ENCODE measurements around the gene ATP5ME.
"Not testable (repeated sequence)": the region's sequence is repeated elsewhere in the genome, so short reads cannot be mapped to it uniquely, and the experiment has no call there.

ATP5ME gene, protein sequence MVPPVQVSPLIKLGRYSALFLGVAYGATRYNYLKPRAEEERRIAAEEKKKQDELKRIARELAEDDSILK
- 33.5 to 55.1 (median 46.1) reads per million in 4 experiments for total RNA-seq

DNA sequence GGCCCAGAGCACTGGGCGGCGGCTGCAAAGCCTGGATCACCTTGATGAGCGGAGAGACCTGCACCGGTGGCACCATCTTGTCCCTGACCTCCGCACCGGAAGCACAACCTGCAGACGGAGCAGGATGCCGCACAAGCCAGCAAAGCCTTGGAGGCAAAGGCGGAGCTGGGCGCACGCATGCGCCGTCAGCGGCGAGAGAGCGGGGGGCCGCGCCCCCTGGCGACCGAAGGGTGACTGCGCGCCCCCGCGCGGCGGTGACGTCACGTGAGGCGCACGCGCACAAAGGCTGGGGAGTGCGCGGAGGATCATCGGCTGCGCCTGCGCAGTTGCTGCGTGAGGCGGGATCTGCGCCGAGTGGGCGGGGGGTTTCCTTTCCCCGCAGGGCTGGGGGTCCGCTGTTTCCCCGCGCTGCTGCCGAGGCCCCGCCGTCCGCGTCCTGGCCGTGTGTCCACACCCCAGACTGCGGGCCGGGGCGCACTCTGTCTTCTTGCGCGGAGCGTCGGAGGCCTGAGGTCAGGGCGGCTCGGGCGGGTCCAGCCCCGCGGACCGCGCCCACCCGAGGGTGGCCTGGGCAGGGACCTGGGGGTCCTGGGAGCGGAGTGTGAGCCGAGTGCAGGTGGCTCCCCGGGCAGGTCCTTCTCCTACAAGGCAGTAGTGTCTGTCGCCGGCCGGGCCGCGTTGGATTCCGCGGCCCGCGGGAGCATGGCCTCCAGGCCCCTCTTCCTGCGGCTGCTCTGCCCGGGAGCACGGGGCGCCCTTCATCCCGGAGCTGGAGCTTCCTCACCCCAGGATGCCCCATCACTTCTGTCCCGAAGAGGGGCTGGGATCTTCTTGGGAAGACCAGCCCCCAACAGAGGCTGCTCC, at the start of gene ATP5ME, which contains the start of gene MYL5:
ATP5ME (minus strand) TSS at position 105 of the 864 bp plus-strand sequence; CDS start at position 76, 29 bp downstream.
MYL5 (plus strand) TSS at position 371 of the 864 bp plus-strand sequence. CDS start 3,485 bp downstream, outside the sequence.
- peak; percentile 98 for DNase-seq

GRCh38 chr4:722851-723360, 48.8 kb upstream of the ATP5ME start:
- DNase-seq: no peak

DNA sequence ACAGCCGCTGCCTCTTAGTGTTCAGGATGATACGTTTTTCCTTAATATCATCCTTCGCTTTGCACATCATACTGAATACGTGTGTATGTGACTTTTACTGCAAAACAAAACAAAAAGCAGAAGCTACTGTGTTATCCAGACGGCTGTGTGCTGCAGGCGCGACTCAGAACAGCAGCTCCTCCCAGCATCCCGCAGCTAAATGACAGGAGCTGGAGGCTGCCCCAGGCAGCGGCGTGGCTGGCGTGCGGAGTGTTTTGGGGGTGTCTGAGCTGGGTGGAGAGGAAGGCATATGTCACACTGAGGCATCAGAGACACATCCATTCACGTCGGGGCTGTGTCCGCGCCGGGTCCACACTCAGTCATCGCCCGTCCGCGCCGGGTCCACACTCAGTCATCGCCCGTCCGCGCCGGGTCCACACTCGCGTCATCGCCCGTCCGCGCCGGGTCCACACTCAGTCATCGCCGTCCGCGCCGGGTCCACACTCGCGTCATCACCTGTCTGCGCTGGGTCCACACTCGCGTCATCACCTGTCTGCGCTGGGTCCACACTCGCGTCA, 48.2 kb upstream of the ATP5ME start:
- no peak for DNase-seq

- no peak for DNase-seq
These were observed 47.4 kb upstream of the ATP5ME start for GRCh38 chr4:721261-722168.

GRCh38 chr4:720111-720860, 46.2 kb upstream of the ATP5ME start:
- no peak for DNase-seq

- no peak for DNase-seq
These were observed 44.4 kb upstream of the ATP5ME start for GRCh38 chr4:718460-718859.

GRCh38 chr4:717601-718320, 43.7 kb upstream of the ATP5ME start:
- DNase-seq: no peak

- no peak for DNase-seq
These were observed 40.0 kb upstream of the ATP5ME start for GRCh38 chr4:714087-714486.

DNA sequence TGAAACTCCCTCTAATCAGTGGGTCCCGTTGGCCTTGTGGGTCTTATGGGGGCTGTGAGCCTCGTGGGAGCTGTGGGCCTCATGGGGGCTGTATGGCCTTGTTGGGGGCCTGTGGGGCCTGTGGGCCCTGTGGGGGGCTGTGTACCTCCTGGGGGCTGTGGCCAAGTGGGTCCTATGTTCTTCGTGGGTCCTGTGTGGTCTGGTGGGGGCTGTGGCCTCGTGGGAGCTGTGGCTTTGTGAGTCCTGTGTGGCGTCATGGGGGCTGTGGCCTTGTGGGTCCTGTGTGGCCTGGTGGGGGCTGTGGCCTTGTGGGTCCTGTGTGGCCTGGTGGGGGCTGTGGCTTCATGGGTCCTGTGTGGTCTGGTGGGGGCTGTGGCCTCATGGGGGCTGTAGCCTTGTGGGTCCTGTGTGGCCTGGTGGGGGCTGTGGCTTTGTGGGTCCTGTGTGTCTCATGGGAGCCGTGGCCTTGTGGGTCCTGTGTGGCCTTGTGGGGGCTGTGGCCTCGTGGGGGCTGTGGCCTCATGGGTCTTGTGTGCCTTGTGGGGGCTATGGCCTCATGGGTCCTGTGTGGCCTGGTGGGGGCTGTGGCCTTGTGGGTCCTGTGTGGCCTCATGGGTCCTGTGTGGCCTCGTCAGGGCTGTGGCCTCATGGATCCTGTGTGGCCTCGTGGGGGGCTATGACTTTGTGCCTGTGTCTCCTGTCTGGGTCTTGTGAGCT, 39.0 kb upstream of the ATP5ME start:
- no peak for DNase-seq

DNA sequence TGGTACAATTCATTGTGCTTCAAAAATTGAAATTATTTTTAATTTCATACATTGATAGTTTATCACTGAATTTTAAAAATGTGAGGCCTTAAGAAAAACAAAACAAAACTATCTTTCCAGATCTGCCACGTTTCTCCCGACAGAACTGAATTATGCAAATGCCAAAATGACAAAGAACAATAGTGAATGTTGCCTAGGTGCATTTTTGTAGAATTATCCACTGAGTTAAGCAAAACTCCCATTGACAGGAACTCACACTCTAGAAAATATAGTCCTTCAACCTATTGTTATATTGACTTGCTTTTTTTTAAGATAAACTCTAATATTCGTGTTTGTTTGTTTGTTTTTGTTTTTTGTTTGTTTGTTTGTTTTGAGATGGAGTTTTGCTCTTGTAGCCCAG, 38.0 kb upstream of the ATP5ME start:
- no peak for DNase-seq

DNA sequence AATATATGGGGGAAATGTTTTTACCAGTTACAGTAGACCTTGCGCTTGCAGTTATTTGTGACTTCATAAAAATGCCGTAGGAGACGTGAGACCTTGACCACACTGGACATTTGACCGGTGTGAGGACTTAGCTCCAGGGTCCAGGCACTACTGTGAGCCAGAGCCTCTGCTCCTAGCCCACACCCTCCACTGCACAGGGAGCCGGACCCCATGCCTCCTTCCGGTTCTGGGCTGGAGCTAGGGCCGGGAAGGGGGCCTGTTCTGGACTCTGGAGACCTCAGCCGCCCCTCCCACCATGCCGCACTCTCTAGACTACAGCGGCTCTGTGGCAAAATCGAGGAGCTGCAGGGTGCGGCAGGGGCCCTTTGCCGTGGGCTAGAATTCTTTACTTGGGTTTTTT, 36.8 kb upstream of the ATP5ME start:
- no peak for DNase-seq

GRCh38 chr4:710116-710515, 36.0 kb upstream of the ATP5ME start:
- DNase-seq: no peak

GRCh38 chr4:709348-709747, 35.3 kb upstream of the ATP5ME start:
- DNase-seq: no peak

DNA sequence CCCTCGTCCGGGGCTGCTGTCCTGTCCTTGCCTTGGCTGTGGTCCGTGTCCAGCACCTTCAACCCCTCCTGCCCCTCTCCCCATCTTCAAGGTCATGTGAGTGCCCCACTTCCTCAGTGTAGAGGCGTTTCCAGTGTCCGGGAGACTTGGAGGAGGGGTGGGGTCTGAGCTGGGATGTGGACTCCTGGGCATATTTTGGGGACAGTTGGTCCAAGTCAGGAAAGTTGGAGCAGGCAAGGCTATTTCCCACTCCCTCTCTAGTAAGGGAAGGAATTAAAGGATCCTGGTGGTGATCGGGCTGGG, 34.5 kb upstream of the ATP5ME start:
- DNase-seq: no peak

DNA sequence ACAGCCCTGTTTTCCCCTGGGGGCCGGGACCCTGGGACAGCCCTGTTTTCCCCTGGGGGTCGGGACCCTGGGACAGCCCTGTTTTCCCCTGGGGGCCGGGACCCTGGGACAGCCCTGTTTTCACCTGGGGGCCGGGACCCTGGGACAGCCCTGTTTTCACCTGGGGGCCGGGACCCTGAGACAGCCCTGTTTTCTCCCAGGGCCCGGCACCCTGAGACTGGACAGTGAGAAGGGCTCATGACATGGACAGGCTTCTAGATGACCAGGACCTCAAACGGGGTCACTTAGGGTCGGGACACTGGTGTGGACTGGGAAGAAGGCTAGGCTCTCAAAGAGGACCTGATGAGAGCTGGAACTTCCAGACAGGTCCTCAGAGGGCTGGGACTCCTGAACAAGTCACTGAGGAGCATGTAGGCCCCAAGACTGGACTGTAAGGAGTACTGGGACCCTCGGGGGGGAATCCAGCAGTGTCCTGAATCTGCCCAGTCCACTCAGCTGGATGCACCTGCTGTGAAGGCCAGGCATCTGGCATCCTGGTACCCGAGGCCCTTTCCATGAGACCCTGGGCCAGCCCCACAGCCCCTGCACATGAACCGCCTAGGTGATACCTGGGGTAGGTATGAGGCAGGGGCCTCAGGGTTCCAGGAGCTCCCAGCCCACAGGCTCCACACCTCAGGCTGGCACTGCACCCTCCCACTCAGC, 34.0 kb upstream of the ATP5ME start:
- no peak for DNase-seq

DNA sequence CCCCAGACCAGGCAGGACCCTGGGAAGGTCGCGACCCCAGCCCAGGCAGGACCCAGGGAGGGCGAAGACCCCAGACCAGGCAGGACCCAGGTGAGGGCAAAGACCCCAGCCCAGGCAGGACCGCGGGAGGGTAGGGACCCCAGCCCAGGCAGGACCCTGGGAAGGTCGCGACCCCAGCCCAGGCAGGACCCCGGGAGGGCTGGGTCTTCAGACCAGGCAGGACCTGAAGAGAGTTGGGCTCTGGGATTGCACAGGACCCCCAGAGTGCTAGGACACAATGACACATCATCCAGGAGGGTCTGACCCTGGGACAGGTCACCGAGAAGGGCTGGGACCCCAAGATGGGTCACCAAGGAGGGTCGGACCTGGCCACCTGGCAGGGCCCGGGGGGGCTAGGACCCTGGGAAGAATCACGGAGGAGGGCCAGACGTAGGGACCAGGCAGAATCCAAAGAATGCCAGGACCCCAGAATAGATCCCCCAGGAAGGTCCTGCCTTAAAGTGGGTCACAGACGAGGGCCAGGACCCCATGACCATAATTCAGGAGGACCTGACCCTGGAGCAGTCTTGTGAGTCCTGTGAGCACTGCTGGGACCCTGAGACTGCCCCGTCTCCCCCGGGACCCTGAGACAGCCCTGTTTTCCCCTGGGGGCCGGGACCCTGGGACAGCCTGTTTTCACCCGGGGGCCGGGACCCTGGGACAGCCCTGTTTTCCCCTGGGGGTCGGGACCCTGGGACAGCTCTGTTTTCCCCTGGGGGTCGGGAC, 32.9 kb upstream of the ATP5ME start:
- no peak for DNase-seq

GRCh38 chr4:706083-706633, 32.1 kb upstream of the ATP5ME start:
- not testable (repeated sequence) for DNase-seq

DNA sequence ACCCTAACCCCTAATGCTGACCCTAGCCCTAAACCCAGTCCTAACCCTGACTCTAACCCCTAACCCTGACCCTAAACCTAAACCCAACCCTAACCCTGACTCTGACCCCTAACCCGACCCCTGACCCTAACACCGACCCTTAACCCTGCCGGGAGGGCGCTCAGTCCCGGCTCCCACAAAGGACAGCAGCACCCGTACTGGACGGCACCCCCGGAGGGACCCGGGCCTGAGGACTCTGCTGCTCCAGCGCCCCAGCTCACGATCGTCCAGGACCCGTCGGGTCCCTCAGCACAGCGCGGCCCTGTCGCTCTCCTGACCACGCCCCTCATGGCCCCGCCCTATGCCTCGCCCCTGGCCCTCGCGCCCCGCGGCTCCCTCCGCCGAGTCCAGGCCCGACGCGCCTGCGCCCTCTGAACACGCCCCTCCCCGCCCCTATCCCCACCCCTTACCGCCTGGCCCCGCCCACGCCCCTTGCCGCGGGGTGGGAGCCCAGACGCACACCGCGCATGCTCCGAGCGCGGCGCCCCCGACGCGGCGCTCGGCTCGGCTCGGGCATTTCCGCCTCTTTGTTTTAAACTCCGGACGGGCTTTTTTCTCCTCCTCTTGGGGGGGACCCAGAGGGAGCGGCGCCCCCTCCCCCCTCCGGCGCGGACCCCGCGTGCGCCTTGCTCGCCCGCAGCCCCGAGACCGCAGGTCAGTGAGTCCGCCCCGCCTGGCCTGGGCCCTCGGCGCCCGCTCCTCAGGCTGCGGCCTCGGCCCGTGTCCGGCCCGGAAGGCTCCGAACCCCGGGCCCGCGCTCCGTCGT, 31.4 kb upstream of the ATP5ME start, which contains the start of gene PCGF3:
PCGF3 (plus strand) TSS at position 555 of the 805 bp plus-strand sequence. CDS start 27,849 bp downstream, outside the sequence.
- peak; percentile 96 for DNase-seq
